ENCODE data around the gene CEP131.

The CEP131 gene

DNA sequence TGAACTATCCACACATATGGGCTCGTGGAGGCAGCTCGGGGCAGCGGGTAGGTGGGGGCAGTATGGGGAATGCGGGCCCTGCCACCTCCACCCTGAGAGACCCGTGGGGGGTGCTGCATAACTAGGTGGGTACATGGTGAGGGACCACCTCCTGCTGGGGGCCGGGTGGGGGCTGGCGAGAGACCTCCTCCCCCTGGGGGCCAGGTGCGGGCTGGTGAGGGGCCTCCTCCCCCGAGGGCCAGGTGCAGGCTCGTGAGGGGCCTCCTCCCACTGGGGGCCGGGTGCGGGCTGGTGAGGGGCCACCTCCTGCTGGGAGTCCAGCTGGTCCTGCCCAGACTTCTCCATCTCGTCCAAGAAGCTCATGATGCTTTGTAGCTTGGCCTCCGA is 25.4 kb downstream of the CEP131 start:
- DNase-seq, result no peak

DNA sequence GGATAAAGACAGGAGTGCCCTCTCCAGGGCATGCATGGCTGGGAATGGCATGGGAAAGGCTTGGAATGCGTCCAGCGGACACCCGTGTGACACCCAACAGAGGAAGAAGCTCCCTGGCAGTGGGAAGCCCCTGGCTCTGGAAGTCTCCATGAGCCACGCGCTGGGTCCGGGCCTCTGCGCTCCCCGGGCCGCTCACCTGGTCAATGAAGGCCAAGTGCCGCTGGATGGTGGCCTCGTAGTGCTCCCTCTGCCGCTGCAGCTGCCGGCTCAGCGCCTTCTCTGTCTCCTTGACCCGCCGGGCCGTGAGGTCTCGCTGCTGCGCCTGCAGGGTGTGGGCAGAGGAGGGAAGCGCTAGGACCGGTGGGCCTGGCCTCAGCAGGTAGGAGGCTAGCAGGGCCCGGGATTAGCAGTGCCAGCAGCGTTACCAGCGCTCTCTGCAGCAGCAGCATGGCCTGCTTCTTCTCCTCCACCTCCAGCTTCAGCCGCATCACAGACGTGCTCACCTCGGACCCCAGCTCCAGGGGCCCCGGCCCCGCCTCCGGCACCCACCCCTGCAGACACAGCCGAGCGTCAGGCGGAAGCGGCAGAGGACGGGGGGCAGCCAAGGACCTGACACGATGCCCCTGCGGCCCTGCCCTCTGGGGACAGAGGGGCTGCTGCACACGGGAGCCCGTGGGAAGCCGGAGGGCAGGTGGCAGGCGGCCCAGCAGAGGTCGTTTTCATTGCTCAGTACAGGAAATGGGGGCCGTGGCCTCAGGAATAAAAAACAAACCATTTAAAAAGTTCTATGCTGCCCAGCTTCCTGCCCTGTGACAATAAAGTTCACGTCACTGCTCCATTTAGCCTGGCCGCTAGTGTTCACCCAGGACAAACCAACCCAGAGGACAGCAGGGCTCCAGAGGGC is 26.0 kb downstream of the CEP131 start:
- DNase-seq, result no peak

- no peak for DNase-seq
Measured at GRCh38 chr17:81195941-81196495, 26.7 kb downstream of the CEP131 start.

- DNase-seq, result no peak
Measured at GRCh38 chr17:81194941-81195901, 27.5 kb downstream of the CEP131 start.

DNA sequence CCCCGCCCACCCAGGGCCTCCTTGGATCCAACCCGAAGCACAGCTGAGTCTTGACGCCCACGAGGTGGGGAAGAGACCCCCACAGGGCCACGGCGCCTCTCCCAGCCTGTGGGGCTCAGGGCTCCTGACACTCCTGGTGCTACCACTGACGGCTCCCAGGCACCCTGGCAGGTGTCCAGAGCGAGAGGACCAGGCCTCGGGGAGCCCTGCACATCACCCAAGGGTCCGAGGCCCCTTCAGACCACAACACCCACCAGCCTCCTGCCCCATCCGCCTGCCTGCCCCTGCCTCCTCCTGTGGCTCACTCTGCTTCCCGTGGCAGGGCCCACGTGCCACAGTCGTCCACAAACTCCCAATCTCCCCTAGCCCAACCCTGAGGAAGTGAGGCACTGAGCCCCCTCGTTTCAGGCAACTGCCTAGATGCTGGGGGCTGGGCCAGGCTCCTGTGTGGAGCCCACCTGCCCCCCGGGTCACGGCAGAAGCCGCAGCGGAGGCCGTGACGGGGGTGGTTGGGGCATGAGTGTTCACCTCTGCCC is 28.5 kb downstream of the CEP131 start:
- no peak for DNase-seq

GRCh38 chr17:81193470-81194224 is 29.1 kb downstream of the CEP131 start:
- DNase-seq, result no peak

DNA sequence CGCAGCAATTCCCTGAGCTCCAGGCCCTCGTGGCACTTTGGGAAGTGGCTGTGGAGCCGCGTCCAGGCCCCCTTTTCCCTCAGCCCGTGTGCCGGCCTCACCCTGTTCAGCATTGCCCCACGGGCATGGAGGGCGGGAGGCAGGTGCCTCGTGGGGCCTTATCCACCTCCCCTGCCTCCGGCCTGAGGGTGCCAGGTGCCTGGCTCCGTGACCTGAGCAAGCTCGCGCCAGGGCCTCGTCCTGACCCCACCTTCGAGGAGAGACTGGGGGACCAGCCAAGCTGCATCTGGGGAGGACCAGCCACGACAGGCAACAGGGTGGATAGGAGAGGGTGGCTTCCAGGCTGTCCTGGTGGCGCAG is 29.7 kb downstream of the CEP131 start:
- no peak for DNase-seq

- no peak for DNase-seq
Measured at GRCh38 chr17:81192386-81193050, 30.2 kb downstream of the CEP131 start.

DNA sequence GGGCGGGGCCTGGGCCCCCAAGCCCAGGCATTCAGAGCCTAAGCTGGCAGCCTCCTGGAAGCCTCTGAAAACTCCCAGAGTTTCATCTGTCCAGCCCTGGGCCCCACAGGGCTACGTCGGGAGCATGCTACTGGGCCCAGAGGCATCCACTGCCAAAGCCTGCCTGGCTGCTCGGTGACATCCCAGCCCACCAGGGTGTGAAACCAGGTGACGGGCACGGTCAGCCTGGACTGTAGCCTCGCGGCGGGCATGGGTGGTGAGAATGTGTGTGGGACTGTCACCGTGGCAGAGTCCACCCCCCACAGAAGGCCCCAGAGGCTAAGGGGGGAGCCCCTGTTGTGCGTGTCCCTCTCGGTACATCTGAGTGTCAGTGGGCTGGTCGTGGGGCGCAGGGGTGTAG is 31.1 kb downstream of the CEP131 start:
- DNase-seq, result no peak

DNA sequence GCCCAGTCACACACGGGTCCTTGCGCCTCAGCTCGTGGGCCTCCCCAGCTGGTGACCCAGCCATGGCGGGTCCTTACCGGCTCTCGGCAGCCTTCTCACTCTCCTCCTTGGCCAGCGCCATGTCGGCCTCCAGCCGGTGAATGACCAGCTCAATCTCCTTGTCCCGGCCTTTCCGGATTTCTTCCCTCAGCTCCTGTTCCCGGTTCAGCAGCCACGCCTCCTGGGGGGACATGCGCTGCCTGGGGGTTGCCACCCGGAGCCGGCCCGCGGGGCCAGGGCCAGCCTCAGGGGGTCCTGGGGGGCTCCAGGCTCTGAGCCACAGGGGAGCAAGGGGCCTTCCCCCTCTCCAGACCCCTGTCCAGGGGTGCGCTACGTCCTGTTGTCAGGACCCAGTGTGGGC is 31.6 kb downstream of the CEP131 start:
- no peak for DNase-seq

DNA sequence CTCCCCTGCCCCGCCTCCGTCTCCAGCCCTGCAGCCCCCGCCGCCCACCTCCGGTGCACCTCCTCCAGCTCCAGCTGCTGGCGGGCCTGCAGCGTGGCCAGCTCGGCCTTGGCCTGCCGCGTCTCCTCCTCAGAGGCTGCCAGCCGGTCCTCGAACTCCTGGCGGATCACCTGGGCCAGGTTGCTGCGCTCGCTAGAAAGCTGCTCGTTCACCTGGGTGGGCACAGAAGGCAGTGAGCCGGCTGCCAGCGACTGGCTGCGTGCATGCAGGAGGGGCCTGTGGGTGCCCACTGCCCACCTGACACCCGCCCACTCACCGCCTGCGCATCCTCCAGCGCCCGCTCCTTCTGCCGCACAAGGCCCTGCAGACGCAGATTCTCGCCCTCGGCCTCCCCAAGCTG is 32.2 kb downstream of the CEP131 start:
- no peak for DNase-seq

DNA sequence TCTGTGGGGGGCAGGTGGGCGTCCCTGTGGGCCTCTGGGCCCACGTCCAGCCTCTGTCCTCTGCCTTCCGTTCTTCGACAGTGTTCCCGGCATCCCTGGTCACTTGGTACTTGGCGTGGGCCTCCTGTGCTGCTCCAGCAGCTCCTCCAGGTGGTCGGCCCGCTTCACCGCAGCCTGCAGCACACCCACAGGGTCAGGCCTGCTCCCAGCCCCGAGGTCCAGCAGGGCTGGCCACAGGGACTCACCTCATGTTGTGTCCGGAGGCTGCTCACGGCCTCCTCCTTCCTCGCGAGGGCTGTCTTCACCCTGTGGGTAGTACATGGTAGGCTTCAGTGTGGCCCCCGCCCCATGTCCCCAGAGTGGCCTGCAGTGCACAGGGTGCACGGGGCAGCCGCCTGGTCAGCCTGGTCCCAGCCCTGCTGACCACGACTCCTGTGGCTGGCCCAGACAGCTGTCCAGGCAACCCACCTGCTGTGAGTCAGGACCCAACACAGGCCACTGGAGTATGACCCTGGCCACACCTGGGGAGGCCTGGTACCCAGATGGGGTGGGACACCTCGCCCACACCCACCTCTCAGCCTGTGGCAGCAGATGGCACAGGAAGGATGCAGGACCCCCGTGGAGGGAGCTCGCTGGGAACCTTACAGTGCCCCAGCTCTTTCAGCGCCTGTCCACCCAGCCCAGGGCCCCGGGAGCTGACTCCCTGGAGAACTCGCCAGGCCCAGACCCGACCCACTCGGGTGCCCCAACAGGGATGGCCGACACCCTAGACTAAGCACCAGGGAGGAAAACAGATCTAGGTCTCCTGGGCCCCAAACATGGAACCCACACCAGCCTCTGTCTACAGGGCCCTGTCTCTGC is 32.9 kb downstream of the CEP131 start:
- no peak for DNase-seq

GRCh38 chr17:81189016-81189415 is 33.7 kb downstream of the CEP131 start:
- DNase-seq, result no peak

- no peak for DNase-seq
Measured at GRCh38 chr17:81188491-81188840, 34.3 kb downstream of the CEP131 start.

DNA sequence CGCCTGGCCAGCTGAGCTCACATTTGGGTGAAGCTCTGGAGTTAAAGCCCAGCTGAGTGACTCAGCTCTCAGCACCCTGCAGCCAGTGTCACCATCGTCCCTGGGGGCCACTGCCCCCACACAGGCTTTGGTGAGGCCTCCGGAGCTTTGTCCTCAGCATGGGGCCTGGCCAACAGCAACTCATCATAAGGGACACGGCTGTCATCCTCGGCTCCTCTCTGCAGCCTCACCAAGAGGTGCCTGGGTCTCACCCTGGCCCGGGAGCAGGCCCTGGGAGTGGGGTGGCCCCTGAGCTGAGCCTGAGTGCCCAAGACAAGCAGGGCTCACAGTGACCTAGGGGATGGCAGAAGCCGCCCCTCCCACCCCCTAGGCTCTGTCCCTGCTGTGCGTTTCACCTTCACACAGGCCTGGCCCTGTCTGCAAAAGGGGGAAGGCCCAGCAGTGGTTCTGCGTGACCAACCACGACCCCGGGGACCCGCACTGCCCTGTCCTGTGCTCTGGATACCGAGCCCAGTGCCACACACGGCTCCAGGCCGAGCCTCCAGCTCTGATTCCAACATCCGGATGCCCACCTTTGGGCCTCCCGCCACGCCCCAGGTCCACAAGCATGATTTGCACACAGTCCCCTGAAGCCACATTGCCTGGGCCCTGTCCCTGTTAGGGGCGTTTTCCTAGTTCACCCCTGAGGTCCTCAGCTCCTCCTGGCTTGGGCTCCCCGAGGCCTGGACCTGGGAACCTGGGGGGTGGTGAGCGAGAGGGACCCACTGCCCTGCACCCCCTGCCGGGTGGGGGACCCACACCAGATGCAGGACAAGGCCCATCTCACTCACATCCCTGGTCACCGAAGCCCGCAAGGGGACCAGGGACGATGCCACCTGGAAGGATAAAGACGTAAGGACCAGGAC is 34.9 kb downstream of the CEP131 start:
- DNase-seq, result no peak

DNA sequence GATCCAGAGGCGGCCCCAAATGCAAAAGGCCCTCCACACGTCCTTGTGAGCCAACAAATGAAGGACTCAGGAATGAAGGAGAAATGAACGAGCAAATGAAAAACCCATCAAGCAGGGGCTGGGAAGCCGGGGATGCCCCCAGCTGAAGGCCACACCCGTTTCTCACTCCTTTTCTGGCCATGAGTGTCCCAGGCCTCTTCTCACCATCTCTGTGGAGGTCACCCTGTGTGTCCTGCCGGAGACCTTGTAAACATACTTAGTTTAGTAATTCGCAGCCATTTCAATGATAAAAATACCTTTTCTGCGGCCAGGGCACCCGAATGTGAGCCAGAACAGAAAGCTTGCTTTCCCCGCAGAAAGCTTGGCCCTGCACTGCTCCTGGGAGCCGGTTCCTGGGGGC is 35.6 kb downstream of the CEP131 start:
- no peak for DNase-seq

DNA sequence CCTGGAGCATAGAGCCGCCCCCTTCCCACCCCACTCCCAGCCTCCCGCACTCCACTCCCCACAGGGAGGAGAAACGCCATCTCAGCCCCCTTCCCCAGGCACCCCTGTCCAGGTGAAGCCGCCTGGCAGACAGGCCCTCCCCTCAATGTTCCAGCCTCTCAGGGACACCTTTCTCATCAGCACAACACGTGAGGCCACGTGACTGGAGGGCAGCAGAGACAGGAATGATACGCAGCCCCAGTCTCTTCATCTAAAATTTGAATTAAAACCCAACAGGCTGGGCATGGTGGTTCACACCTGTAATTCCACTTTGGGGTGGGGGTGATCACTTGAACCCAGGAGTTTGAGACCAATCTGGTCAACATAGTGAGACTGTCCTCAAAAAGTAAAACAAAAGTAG is 36.6 kb downstream of the CEP131 start:
- DNase-seq, result no peak

- no peak for DNase-seq
Measured at GRCh38 chr17:81184555-81184954, 38.2 kb downstream of the CEP131 start.

GRCh38 chr17:81183807-81184206 is 39.0 kb downstream of the CEP131 start:
- DNase-seq, result no peak

GRCh38 chr17:81183316-81183715 is 39.4 kb downstream of the CEP131 start:
- DNase-seq, result no peak

Measured in activated naive CD4-positive, alpha-beta T cell treated with Interleukin-2 at 50 U/mL for 16 hours (primary cell).